ENCODE measurements around the gene DYNLT5. TPM values are rescaled to one million over a fixed set of nuclear protein-coding genes. Genes with fewer than 3 reads are reported as not detected.
A peak's percentile ranks its signal among the peaks of the same experiment; 100 is the strongest.

Gene DYNLT5
- polyA plus RNA-seq, 1 of the 3 experiments (the other 2 are of a cell fraction): not detected

DNA sequence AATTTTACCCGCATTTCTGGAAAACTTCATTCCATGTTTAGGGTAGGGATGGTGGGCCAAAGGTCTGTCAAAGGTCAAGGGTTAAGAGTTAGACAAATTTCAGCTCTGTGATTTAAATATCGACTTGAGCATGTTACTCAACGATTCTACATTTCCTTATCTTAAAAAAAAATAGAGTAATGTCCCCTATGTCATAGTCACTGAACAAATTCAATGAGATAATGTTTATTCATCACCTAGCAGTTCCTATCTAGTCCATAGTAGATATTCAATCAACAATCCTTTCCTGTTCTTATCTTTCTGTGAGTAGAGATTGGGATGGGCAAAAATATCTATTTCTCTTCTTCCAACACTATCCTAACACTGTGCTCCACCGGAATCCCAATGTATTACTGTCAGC lies 1.1 kb upstream of the DYNLT5 start:
- no peaks in the 10 kb centered on the region for H3K79me2 ChIP-seq (ENCODE audit: insufficient read depth)

DNA sequence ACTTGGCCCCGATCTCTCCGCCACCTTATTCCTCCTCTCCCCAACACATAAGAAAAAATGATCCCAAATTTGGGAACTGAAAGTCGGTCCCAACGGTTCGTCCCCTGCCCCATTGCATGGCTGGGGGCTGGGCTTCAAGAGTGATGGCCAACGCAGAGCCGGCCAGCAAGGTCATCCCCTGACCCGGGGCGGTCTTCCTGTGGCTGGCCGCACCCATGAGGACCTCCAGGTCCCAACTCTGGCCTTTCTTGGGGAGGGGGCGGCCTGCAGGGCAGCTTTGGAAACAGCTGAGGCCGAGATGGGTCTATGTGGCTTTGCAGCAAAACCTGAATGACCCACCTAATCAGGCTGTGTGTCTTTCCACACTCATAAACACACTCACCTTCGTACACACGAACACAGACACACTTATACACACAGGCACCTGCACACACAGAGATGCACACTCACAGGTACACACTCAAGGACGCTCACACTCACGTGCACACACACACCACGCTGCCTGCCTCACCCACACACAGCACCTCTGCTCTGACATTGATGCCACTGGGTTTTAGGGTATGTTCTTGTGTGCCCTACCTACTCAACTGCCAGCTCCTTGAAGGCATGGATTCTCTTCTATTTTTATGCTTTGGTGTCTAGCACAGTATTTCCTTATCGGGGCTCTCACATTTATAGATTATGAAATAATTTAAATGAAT lies 562 bp downstream of the DYNLT5 start:
- ChIA-PET CTCF (interaction anchor here (1.0 to 1.7 kb wide), 4 partner anchors 12 to 397 kb away, joined by 3 to 7 read pairs (median 4); no protein-coding TSS in a partner anchor), POLR2A (no interaction called here)
- TF ChIP-seq POLR2AphosphoS5 (IDR thresholded peaks at IDR 0.05; ENCODE audit: low read depth, low read length): no peak
- Histone ChIP-seq H3K9me3 (no peaks in the 10 kb centered on the region), H3K4me3 (ENCODE audit: low read depth in 2 of 2, low read length in 1 of 2) (no peak overlapping the region), H3K4me2 (no peak overlapping the region), H4K20me1 (ENCODE audit: insufficient read depth) (no peaks in the 10 kb centered on the region), H3K9ac (no peak overlapping the region), H3K9me2 (no peaks in the 10 kb centered on the region), H3K79me2 (ENCODE audit: insufficient read depth) (no peaks in the 10 kb centered on the region), H3K4me1 (ENCODE audit: control insufficient read depth in 1 of 2, insufficient read depth in 2 of 2, low read depth in 1 of 2, low read length in 1 of 2) (peaks cover 0 to 3% of the 10 kb centered on the region in 2 experiments; a peak in 2 of 4 replicates), H3K27ac (ENCODE audit: low read depth in 2 of 2, low read length in 1 of 2) (no peak overlapping the region), H3K27me3 (ENCODE audit: insufficient read depth) (no peaks in the 10 kb centered on the region), H3K36me3 (replicated peaks in 1 of 2; ENCODE audit: control insufficient read depth in 1 of 2, insufficient read depth in 2 of 2, low read length in 1 of 2) (no peaks in the 10 kb centered on the region), H3F3A (replicated peaks; ENCODE audit: insufficient read depth) (no peaks in the 10 kb centered on the region), H2AFZ (ENCODE audit: low read depth) (no peak overlapping the region)
- 92% methylated on average over 12 of the region's 18 CpGs for WGBS (ENCODE audit: low lambda C conversion rate)
- DNase-seq: no peak

More for the DNA sequence above, 1.1 kb upstream of the DYNLT5 start:
- no peak overlapping the region for H2AFZ ChIP-seq (ENCODE audit: low read depth)
- H3F3A ChIP-seq (replicated peaks; ENCODE audit: insufficient read depth): no peaks in the 10 kb centered on the region
- no peak for DNase-seq
- no peaks in the 10 kb centered on the region for H3K9me3 ChIP-seq
- no peaks in the 10 kb centered on the region; a peak in 2 of 4 replicates for H3K4me1 ChIP-seq (ENCODE audit: control insufficient read depth in 1 of 2, insufficient read depth in 2 of 2, low read depth in 1 of 2, low read length in 1 of 2)
- no peak overlapping the region for H3K27ac ChIP-seq (ENCODE audit: low read depth in 2 of 2, low read length in 1 of 2)
- no peak overlapping the region for H3K4me3 ChIP-seq (ENCODE audit: low read depth in 2 of 2, low read length in 1 of 2)
- no peak overlapping the region for H3K9ac ChIP-seq
- TF ChIP-seq, protein P1, sequence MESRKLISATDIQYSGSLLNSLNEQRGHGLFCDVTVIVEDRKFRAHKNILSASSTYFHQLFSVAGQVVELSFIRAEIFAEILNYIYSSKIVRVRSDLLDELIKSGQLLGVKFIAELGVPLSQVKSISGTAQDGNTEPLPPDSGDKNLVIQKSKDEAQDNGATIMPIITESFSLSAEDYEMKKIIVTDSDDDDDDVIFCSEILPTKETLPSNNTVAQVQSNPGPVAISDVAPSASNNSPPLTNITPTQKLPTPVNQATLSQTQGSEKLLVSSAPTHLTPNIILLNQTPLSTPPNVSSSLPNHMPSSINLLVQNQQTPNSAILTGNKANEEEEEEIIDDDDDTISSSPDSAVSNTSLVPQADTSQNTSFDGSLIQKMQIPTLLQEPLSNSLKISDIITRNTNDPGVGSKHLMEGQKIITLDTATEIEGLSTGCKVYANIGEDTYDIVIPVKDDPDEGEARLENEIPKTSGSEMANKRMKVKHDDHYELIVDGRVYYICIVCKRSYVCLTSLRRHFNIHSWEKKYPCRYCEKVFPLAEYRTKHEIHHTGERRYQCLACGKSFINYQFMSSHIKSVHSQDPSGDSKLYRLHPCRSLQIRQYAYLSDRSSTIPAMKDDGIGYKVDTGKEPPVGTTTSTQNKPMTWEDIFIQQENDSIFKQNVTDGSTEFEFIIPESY (IDR thresholded peaks at IDR 0.05; ENCODE audit: borderline replicate concordance, low read depth): no peak
- peaks cover 0 to 5% of the 10 kb centered on the region in 2 experiments for H3K36me3 ChIP-seq (replicated peaks in 1 of 2; ENCODE audit: control insufficient read depth in 1 of 2, insufficient read depth in 2 of 2, low read length in 1 of 2)
- 75% methylated on average over 4 of the region's 4 CpGs for WGBS (ENCODE audit: low lambda C conversion rate)
- H4K20me1 ChIP-seq (ENCODE audit: insufficient read depth): no peaks in the 10 kb centered on the region
- POLR2A ChIA-PET: no interaction called here
- no peaks in the 10 kb centered on the region for H3K9me2 ChIP-seq
- H3K27me3 ChIP-seq (ENCODE audit: insufficient read depth): no peaks in the 10 kb centered on the region
- CTCF ChIA-PET: interaction anchor here (2.7 kb wide), 1 partner anchor 14 kb away, joined by 8 read pairs; no protein-coding TSS in a partner anchor
- H3K4me2 ChIP-seq: no peak overlapping the region

DNA sequence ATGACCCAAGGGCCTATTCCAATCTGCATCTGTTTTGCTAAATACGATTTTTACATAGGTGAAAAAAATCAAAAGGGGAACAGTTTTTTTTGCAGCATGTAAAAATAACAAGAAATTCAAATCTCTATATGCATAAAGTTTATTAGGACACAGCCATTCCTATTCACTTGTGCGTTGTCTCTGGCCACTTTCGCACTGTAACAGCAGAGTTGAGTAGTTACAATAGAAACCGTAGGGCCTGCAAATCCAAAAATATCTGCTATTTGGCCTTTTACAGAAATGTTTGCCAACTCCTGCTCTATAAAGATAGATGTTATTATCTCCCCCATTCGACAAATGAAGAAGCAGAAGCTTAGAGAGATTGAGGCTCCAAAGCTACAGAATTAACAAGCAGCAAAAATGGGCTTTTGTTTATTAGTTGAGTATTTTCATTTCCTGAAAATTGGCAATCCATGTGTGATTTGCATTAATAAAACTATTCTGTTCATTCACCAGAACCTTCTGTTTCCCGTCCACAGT lies 5.5 kb downstream of the DYNLT5 start:
- no peaks in the 10 kb centered on the region for H3K79me2 ChIP-seq (ENCODE audit: insufficient read depth)
- H3F3A ChIP-seq (replicated peaks; ENCODE audit: insufficient read depth): no peaks in the 10 kb centered on the region
- H3K4me2 ChIP-seq: no peak overlapping the region
- H4K20me1 ChIP-seq (ENCODE audit: insufficient read depth): no peaks in the 10 kb centered on the region
- H3K9me2 ChIP-seq: no peaks in the 10 kb centered on the region
- peaks cover 0 to 6% of the 10 kb centered on the region in 2 experiments; a peak in 2 of 4 replicates for H3K4me1 ChIP-seq (ENCODE audit: control insufficient read depth in 1 of 2, insufficient read depth in 2 of 2, low read depth in 1 of 2, low read length in 1 of 2)
- H3K27ac ChIP-seq (ENCODE audit: low read depth in 2 of 2, low read length in 1 of 2): peak overlapping the region in 1 of 2 experiments; percentile 73; a peak in 2 of 4 replicates
- no peak overlapping the region for H3K4me3 ChIP-seq (ENCODE audit: low read depth in 2 of 2, low read length in 1 of 2)
- ChIA-PET POLR2A (no interaction called here), CTCF (interaction anchor here (0.7 to 2.5 kb wide), 11 partner anchors 9 to 743 kb away, joined by 3 to 10 read pairs (median 4); no protein-coding TSS in a partner anchor)
- no peaks in the 10 kb centered on the region for H3K27me3 ChIP-seq (ENCODE audit: insufficient read depth)
- TF ChIP-seq, protein P2, sequence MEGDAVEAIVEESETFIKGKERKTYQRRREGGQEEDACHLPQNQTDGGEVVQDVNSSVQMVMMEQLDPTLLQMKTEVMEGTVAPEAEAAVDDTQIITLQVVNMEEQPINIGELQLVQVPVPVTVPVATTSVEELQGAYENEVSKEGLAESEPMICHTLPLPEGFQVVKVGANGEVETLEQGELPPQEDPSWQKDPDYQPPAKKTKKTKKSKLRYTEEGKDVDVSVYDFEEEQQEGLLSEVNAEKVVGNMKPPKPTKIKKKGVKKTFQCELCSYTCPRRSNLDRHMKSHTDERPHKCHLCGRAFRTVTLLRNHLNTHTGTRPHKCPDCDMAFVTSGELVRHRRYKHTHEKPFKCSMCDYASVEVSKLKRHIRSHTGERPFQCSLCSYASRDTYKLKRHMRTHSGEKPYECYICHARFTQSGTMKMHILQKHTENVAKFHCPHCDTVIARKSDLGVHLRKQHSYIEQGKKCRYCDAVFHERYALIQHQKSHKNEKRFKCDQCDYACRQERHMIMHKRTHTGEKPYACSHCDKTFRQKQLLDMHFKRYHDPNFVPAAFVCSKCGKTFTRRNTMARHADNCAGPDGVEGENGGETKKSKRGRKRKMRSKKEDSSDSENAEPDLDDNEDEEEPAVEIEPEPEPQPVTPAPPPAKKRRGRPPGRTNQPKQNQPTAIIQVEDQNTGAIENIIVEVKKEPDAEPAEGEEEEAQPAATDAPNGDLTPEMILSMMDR (IDR thresholded peaks at IDR 0.05): no peak
- TF ChIP-seq SIN3A (IDR thresholded peaks at IDR 0.05; ENCODE audit: borderline replicate concordance, low read depth, low read length) (no peak), RCOR1 (IDR thresholded peaks at IDR 0.05; ENCODE audit: low read length) (no peak), MXI1 (IDR thresholded peaks at IDR 0.05; ENCODE audit: low read depth, low read length) (no peak), FOXJ3 (CRISPR knock-in tag; IDR thresholded peaks at IDR 0.05) (no peak), EZH2phosphoT487 (IDR thresholded peaks at IDR 0.05; ENCODE audit: borderline replicate concordance, low read depth) (no peak), TEAD4 (IDR thresholded peaks at IDR 0.05; ENCODE audit: borderline replicate concordance, insufficient read depth) (no peak)
- 0 out of 2 replicates have a peak, but pooled peaks cover 2% of the 10 kb centered on the region for H3K9me3 ChIP-seq
- no peak overlapping the region for H3K9ac ChIP-seq
- no peak overlapping the region for H2AFZ ChIP-seq (ENCODE audit: low read depth)
- no peak for DNase-seq
- H3K36me3 ChIP-seq (replicated peaks in 1 of 2; ENCODE audit: control insufficient read depth in 1 of 2, insufficient read depth in 2 of 2, low read length in 1 of 2): no peaks in the 10 kb centered on the region
- WGBS (ENCODE audit: low lambda C conversion rate): 75% methylated on average over 6 of the region's 6 CpGs
